Stimulated activated CD8-positive, alpha-beta memory T cell treated with anti-CD3 and anti-CD28 coated beads, Interleukin-2, amount 100 ng/mL, for 48 hours (primary cell): ENCODE measurements around the gene TTC16.
"Not testable (repeated sequence)": the region's sequence is repeated elsewhere in the genome, so short reads cannot be mapped to it uniquely, and the experiment has no call there.

ENCODE experiments used
- DNase-seq, 2 donors: peaks; one replicate each; pipeline ENCODE4 v3.0.0-alpha.2; 2020; ENCODE audit warnings: low read depth in 2 of 2

The TTC16 gene

DNA sequence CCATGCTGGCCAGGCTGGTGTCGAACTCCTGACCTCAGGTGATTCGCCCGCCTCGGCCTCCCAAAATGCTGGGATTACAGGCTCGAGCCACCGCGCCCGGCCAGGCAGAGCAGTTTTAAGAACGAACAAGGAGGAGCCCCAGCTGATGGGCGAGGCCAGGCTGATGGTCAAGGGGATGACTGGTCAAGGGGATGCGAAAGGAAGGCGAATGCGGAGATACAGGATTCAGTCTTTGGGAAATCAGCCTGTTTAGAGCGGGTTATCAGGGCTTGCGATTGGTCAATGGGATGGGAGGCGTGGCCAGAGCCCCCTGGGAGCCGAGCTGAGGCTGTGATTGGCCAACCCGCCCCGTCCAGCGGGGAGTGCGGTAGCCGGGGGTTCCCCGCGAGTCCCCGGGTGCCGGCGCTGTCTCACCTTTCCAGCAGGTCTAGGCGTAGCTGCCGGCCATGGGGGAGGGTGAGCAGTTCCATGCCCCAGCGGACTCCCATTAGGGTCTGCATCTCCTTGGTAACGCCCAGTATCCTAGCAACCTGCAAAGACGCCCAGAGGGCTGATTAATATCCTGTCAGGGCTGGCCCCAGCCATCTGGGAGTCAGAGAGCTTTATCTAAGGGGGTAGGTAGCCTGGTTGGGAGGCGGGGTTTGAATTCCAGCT, 26.7 kb downstream of the TTC16 start:
- DNase-seq: no peak

DNA sequence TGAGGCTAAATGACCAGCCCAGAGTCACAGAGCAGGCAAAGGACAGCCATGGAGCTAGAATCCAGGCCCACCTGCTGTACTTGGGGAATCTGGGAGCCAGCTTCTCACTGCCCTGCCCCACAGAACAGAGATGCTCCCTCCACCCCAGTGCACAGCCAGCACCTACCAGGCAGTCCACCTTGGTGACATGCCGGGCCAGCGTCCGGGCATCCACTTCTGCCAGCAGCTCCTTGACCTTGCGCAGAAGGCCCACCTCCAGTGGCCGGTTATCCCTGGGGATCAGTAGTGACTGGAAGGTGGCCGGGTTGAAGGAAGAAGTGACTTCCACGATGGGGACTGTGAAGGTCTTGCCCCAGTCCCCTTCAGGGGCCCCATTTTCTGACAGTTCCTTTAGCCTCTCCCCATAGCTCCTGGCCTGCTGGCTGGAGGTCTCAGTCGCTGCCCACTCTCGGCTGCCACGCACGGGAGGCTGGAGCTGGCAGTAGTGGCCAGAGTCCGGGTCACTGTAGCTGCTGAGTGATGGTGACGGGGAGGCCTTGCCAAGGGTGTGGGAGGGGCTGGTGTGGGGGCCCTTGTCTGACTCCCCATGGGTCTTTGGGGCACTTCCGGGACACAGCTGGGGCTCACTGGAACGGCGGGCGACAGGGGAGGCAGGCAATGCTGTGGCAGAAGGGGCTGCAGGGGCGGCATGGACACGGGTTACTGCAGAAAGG, 28.7 kb downstream of the TTC16 start:
- DNase-seq: no peak

DNA sequence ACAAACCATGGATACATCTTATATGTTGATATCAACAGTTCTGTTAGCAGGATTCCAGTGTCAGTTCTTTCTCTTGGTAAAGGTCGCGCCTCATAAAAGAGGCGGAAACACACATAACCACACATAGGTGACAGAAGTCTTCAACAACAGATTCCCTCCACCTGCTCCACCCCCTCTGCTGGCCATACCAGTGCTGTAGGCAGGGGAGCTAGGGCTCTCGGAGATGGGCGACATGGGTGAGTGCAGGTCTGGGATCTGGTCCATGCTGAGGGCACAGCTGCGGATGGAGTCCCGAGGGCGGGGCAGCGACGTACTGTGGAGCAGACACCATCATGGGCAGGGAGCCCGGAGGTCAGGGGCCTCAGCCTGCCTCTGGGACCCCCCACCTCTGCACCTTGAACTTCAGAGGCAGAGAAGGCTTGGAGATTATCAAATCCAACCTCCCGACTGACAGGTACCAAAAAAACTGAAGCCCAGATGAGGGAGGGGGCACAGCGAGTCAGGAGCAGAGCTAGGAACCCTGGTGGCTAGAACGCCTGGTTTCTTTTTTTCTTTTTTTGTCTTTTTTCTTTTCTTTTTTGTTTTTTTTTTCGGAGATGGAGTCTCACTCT, 31.2 kb downstream of the TTC16 start:
- no peak for DNase-seq

DNA sequence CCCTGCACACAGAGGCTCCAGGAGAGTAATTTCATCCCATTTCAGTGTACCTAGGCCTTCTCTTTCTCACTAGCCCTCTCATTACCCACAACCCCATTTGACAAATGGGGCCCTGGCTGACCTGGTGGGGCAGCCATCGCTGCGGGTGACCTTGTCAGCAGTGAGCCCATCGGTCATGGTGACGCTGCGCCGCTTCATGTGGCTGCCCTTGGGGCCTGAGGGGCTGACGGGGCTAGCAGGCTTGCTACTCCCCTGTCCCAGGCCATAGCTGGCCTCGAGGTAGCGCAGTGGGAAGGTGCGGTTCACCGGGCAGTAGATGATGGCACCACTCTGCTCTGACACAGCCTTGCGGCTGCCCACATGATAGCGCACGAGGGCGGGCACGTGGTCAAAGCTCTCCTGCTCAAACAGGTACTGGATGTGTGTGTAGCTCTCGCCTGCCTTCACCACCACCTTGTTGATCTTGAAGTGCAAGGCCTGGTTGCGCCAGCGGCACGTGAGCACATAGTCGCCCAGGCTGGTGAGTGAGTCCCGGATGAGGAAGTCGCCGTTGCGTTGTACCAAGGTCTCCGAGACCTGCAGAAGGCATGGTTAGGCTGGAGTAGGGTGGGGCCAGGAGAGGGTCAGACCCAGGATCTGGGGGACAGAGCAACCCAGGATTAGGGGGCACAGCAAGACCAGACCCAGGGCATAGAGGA, 33.4 kb downstream of the TTC16 start:
- no peak for DNase-seq

DNA sequence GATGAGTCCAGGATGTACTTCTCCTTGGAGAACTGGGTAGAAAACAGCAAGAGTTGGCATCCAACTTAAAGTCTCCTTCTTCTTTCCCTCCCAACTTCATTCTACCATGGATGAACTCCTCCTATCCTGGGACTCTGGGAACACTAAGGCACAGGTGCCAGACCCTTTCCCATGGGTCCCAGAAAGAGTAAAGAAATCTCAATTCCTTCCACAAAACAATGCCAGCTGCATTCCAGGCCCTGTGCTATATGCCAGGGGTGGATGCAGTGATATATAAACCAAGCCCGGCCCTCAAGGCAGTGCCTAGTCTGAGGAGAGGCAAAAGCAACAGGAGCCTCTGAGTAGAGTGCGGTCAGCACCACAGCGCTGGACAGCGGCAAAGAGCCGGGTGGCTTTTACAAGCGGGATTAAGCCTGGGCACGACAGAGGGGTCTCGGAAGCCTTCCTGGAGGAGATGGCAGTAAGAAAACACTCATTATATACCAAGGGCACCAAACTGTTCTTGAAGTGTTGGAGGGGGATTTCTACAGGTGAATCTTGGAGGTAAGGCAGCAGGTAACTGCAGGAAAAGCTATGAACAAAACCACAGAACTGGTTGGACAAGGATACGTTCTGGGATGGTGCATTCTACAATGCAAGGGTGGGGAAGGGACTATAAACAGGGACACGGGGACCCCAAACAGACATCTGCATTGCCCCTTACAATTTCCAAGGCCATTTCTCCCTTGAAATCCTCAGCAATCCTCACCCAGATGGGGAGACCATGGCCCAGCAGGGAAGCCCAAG, 35.6 kb downstream of the TTC16 start:
- DNase-seq: no peak

DNA sequence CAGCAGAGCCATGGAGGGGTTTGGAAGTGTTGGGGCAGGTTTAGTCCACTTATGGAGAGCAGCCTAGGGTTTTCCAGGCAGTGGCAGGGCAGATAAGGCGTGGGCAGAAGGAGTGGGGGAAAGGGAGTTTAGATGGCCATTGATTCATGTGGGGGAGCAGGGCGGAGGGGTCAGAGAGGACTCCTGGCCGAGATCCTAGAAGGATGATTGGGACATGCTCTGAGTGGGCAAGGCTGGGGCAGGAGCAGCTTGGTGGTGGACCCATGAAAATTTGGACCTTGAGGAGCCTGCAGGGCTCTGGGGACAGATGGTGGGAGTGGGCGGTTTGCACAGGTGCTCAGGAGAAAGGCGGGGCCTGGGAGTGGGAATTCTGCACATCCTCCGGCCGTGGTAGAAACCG, 37.3 kb downstream of the TTC16 start:
- no peak for DNase-seq

DNA sequence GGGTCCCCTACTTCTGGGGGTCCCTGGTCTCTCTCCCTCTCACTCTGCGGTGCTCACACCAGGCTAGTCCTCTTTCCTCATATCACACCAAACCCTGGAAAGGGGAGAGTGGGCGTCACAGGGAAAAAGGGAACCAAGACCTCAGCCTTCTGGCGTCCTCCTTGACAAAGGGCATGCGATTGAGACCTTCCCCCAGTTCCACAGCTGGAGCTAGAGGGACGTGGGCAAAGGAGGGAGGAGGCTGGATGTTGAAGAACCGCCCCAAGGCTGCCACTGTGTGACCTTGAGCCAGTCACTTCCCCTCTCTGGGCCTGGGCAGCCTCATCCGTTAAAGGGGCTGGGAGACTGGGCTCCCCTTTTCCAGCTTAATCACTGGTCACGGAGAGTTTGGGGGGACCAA, 37.7 kb downstream of the TTC16 start:
- DNase-seq: no peak

DNA sequence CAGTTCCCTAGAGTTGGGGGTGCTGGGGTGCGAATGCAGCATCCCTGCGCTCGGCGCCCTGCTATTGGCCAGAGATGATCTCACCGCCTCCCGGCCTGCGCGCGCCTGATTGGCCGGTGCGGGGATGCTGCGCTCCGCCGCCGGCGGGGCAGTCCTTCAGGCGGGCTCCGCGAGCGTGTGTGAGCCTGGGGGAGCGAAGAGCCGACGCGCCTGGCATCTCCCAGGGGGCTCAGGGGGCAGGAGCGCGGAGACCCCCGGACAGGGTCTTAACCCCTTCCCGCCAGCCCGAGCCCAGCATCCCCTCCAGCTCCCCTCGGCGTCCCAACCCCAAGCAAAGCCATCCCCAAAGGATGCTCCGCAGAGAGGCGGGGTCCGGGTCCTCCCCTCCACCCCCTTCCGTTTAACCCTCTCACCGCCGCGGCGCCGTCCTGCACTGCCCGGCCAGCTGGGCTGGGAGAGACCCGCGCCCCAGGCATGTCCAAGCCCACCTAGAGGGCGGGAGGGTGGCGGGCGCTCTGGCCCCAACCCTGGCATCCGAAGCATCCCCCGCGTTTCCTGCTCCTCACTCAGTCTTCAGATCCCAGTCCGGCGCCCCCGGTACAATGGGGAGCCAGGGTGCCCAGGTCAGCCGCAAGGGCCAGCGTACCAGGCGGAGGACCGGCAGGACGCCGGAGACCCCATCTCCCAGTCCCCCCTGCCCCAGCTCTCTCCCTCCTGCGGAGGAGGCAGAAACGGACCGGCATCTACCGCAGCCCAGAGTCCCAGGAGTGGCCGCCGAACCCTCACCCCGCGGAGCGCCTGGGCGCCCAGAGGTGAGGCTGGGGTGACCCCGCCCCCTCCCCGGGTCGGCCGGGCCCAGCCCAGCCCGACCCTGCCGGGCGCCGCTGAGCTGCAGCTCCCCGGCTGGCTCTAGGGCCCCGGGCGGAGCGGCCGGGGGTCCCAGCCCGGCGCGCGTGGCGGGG, 38.5 kb downstream of the TTC16 start:
- DNase-seq: no peak

DNA sequence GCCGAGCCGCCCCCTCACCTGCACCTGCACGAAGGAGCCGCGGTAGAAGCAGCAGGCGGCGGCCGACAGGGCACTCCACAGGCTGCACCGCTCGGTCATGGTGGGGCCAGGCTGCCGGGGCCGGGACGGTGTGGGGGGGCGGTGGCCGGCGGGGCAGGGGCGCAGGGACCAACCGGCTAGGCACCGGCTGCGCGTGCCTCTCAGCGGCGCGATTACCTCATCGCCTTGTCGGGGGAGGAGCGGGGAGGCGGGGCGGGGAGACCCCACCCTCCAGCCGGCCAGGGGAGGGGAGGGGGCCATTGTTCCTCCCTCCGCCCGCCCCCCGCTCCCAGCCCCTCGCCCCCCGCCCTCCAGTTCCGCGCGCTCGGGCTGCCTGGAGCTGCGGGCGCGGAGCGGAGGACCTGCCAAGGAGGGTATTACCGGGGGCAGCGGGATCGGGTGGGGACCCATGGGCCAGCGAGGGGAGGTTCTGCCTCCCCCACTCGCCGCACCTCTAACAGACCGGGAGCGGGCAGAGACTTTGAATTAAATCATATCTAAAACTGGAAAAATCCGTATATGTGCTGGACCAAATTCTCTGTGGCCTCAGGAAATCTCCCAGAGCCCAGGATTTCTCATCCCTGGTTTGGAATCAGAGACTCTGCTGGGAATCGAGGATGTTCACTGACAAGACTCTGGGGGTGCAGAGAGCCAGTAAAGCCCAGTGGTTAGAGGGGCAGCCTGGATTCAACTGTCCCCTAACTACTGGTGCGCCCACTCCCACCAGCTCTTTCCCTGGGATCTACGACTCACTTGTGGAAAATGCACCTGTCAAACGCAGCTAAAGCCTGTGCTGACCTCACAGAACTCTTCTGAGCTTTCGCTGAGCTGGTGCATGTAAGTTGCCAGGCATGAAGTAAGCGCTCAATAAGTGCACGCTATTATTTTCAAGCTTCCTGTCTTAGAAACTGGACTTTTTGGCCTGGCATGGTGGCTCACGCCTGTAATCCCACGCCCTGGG, 39.5 kb downstream of the TTC16 start:
- DNase-seq: no peak

DNA sequence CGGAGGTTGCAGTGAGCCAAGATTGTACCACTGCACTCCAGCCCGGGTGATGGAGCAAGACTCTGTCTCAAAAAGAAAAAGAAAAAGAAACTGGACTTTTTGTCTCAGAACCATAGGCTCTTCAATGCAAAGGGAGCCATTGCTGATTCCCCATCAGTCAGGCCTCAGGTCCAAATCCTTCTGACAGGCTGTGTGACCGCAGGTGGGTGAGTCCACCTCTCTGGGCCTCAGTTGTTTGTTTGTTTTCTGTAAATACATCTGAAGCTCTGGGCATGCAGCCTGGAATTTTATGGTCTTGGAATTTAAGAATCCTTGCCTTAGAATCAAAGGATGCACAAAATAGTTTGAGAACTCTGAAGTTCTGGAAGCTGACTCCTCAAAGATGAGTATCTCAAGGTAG, 40.4 kb downstream of the TTC16 start:
- no peak for DNase-seq

DNA sequence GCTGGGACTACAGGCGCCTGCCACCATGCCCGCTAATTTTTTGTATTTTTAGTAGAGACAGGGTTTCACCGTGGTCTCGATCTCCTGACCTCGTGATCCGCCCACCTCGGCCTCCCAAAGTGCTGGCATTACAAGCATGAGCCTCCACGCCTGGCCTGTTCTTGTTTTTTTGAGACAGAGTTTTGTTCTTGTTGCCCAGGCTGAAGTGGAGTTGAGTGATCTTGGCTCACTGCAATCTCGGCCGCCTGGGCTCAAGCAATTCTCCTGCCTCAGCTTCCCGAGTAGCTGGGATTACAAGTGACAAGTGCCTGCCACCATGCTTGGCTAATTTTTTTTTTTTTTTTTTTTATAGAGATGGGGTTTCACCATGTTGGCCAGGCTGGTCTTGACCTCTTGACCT, 40.9 kb downstream of the TTC16 start:
- not testable (repeated sequence) for DNase-seq

DNA sequence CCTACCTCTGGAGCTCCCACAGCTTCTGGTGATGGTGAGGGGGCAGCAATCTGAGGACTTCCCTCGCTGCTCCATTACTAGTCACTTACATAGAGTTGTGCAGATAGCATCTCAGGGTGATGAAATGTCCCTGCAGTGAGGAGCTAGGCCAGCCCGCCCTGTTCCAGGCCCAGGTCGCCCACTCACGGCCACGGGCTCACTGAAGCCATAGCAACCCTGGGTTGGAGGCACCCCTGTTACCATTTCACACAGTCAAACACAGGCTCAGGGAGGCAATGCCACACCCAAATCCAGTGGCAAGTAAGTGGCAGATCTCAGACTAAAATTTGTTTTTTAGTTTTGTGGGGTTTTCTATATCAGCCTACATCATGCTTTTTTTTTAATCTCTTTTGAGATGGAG, 43.0 kb downstream of the TTC16 start:
- DNase-seq: no peak

DNA sequence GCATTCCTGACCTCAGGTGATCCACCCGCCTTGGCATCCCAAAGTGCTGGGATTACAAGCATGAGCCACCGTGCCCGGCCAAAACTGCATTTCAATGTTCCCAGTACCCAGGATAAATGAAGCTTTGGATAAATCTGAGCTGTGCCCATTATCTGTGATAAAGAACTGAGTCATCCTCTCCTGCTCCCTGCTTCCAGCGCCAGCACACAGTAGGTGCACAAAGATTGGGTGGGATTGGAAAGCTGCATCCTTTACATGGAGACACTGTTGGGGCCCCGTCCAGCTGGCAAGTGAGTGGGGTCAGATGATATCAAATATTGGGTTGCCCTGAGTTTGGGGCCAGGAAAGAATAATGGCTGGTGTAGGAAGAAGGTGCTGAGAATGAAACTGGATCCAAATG, 45.2 kb downstream of the TTC16 start:
- no peak for DNase-seq

DNA sequence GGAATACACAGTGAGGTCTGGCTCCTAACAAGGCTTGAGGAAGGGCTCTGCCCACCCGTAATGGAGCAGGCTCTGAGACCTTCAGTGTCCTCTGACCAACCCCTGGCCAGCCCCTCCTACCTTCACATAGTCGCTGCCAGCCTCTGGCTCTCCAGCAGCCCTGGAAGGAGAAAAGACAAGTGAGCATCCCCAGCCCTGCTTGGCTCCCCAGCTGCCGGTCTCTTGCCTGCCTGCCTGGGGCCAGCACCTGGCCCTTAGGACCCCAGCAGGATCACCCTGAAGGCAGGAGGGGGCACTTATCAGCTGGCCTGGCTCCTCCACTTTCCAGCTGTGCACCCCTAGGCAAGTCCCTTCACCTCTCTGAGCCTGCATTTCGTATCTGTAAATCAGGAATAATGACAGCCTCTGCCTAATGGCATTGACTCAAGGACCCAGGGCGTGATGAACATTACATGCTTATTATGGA, 45.6 kb downstream of the TTC16 start:
- no peak for DNase-seq

DNA sequence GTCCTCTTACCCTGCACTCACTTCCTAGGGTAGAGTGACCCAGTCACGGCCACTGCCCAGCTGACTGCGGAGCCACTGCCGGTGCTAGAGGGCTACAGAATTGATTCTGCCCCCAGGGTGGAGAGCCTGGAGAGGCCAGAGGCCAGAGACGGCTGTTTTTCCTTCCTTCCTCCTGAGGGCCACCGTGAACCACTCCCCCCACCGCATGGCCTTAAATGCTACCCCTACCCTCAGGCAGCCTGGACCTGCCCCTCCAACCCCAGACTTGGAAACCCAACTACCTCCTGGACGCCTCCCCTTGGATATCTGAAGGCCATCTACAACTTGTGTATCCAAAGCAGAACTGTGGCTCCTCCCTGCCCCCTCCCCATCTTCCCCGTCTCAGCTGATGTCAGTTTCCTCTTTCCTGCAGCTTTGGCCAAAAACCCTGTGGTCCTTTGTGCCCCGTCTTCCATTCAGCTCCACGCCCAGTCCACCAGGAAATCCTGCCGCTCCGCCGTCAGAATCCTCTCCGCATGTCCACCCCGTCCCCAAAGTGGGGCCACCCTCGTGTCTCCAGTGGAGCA, 46.3 kb downstream of the TTC16 start:
- DNase-seq: no peak

DNA sequence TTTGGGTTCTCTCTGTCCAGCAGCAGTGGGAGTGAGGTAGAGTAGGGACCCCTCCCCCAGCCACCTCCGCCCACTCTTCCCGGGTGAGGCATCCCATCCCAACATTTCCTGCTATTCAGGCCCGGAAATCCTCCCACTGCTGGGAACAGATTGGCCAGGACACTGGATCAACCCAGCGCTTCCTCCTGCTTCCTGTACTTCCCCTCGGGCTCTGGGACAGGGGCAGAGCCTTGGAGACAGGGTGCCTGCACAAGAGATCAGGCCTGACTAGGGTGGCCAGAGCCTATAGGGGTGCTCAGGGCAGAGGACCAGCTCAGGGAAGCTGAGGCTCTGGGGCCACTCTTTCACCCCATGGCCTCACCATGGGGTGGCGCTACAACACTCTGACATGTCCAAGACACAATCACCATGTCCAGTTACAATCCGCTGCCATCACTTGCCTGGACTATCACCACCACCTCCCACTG, 48.1 kb downstream of the TTC16 start:
- DNase-seq: no peak

DNA sequence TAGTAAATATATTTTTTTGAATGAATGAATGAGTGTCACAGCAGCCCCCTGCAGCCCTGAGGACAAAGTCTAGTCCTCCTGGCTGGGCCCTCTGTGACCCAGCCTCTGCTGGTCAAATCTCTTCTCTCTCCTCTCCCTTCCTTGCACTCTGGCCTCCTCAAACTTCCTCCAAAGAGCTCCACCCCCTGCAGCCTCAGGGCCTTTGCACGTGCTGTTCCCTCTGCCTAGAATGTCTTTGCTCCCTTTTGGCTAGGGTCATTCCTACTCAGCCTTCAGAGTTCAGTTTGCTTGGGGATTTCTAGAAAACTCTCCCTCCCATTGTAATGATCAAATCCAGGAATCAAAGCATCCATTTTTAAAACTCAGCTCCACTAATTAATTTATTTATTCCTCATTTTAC, 49.5 kb downstream of the TTC16 start:
- DNase-seq: no peak

DNA sequence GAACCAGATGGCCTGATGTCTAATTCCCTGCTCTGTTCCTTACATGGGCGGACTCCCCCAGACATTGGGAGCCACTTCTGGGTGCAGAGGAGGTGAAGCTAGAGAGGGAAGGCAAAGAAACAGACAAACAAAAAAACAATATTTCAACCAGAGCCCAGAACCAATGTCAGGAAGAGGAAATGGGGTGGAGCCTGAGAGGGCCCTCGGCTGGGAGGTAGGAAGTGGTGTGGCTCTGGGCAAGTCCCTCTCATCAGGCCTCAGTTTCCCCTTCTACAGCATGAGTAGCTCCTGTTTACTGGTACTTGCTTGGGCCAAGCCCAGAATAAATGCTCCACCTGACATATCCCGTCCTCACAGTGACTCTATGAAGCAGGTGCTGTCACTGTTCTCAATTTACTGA, 51.5 kb downstream of the TTC16 start:
- no peak for DNase-seq

DNA sequence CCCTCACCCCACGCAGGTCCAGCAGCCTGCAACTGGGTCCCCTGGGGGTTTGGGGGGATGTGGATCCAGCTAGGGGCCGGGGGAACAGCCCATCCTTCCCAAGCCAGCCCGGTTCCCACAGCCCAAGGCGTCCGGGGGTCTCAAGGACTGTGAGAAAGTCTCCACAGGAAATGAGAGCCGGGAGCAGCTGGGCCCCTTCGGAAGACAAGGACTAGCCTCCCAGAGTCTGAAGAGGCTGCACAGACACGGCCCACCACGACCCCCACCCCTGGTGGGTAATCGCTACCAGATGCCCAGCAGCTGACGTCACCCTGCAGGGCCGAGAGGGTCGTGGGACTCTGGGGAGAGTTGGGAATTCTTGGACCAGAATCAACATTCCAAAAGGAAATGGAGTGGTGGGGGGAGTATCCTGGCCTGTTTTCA, 52.0 kb downstream of the TTC16 start:
- DNase-seq: no peak
